ENCODE results near the gene EIF3D.

EIF3D gene, protein sequence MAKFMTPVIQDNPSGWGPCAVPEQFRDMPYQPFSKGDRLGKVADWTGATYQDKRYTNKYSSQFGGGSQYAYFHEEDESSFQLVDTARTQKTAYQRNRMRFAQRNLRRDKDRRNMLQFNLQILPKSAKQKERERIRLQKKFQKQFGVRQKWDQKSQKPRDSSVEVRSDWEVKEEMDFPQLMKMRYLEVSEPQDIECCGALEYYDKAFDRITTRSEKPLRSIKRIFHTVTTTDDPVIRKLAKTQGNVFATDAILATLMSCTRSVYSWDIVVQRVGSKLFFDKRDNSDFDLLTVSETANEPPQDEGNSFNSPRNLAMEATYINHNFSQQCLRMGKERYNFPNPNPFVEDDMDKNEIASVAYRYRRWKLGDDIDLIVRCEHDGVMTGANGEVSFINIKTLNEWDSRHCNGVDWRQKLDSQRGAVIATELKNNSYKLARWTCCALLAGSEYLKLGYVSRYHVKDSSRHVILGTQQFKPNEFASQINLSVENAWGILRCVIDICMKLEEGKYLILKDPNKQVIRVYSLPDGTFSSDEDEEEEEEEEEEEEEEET

GRCh38 chr22:36528795-36529751 is at the start of gene EIF3D:
TSS of gene EIF3D (minus strand) at chr22:36529166. CDS start at chr22:36526121, 3,045 bp downstream.
- peak; percentile 99 for DNase-seq

DNA sequence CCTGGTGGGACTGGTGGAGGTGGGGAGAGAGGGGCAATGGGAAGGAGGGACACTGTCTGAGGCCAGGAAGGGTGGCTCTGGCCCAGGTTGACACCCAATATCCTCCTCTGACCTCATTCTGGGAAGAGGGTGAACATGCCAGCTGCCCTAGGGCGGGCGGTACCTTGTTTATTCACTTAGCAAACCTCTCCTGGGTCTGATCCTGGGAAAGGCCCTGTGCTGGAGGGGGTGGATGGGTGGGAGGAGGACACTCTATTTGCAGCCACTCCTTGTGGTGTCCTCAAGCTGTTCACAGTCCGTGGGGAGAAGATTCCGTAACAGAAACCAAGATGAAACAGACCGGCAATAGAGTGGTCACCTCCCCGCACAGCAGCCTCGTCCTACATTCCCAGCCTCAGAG is 49.7 kb upstream of the EIF3D start:
- DNase-seq, result no peak

DNA sequence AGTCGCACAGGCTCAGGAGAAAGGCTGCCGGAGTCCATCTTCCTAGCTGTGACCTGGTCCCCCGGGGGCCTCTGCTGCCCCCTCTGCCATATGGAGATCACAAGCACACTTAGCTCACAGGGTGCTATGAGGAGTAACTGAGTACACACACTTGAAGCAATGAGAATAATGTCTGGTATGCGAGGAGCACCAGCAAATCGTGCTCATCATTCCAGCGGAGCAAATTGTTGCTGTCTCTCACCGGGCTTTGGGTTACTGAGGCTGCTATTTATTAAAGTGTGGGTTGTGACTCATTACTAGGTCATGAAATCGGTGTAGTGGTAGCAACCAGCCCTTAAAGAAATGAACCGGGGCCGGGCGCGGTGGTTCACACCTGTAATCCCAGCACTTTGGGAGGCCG is 48.1 kb upstream of the EIF3D start:
- DNase-seq, result no peak

DNA sequence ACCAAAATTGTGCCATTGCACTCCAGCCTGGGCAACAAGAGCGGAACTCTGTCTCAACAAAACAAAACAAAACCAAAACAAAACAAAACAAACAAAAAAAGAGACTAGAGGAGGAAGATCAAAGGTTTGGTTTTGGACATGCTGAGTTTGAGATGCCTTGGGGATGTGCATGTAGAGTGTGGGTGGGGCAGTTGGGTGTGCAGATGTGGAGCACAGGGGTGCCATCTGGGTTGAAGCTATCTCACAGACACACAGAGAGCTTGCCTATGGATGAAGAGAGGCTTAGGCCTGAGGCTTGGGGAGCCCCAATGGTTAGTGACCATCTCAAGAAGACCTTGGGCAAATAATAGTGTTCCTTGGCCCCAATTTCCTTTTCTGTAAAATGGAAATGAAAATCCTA is 45.8 kb upstream of the EIF3D start:
- no peak for DNase-seq

DNA sequence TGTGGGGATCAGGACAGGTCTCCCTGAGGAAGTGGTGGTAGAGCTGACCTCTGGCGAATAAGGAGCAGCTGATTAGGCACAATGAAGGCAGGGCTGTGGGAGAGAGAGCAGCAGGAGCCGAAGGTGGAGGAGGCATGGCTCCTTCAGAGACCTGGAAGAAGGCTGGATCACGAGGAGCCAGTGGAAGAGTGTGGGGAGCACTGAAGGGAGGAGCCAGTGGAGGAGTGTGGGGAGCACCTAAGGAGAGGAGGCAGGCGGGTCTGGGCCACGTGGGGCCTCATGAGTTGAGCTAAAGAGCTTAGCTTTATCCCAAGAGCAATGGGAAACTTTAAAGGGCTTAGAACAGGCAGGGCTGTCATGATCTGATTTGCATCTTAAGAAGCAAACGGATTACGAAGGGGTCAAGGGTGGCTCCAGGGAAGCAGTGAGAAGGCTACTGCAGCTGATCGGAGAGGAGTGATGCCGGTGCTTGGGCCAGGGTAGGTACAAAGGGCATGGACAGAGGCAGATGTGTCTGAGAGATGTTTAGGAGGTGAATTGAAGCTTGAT is 44.9 kb upstream of the EIF3D start:
- no peak for DNase-seq

DNA sequence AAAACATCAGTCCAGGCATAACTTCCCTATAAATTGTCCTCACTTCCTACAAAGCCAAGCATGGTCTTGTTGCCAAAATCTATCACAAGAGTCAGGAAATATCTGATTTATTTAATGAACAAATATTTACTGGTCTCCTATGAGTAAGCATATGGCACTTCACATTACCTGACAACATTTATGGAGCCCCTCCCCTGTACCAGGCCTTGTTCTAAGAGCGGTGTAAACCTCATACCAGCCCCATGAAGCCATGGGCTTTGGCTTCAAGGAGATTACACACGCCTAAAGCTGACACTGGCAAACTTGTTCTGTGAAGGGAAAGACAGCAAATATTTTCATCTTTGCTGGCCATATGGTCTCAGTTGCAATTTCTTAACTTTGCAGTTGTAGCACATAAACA is 43.0 kb upstream of the EIF3D start:
- no peak for DNase-seq

GRCh38 chr22:36569999-36570398 is 41.0 kb upstream of the EIF3D start:
- no peak for DNase-seq

DNA sequence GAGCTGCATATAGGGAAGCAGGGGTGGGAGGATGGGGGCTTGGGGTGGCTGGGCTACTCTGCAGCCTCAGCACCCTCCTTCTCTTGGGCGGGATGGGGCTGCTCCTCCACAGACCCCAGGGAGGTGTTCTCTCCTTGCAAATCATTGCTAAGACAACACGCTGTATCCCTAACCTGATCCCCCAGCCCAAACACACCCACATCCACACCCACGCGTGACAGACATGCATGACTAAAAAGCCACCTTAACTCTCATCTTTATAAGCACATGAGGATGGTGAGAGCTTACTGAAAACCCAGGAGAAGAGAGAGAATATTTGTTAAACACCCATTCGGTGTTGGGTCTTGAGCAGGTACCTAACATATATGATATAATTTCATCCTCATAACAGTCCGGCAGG is 39.9 kb upstream of the EIF3D start:
- DNase-seq, result no peak

- DNase-seq, result no peak
These were observed 37.8 kb upstream of the EIF3D start for GRCh38 chr22:36566720-36567119.

- DNase-seq, result no peak
These were observed 36.7 kb upstream of the EIF3D start for GRCh38 chr22:36565686-36566085.

- DNase-seq, result no peak
These were observed 36.2 kb upstream of the EIF3D start for GRCh38 chr22:36565159-36565507.

- DNase-seq, result no peak
These were observed 35.6 kb upstream of the EIF3D start for GRCh38 chr22:36564422-36565158.

- DNase-seq, result no peak
These were observed 34.9 kb upstream of the EIF3D start for GRCh38 chr22:36563898-36564297.

DNA sequence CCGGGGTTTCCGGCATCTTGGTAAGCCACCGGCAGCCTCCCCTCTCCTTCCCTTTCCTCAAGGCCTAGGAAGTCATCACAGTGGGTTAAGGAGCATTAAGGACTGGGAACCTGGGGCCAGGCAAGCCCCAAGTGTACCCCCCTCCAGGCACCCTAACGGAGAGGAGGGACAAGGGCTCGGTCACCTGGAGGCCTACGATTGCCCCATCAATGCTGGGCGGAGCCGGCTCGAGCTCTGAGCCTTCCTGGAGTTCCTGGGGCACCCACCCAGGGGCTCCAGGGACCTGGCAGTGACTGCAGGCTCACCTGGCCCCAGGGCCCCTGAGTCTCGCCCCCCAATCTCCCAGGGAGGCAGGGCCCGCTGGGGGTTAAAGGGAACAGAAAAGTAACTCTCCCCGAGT is 34.5 kb upstream of the EIF3D start:
- DNase-seq, result no peak

DNA sequence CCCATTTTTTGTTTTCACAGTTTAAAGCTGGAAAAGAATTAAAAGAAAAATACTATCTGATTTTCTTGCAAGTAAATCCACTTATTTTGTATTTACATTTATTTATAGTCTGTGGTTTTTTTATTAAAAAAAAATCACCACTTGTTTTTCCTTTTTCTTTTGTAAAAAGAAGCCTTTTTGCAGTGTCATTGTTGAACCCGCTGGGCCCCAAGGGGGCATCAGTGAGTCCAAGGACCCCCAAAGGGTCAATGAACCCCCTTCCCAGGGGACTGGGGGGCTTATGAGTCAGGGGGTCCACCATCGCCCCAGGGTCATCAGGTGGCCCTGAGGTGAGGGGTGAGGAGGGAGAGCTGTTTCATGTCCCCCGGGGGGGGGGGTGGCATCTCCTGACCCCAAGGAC is 34.0 kb upstream of the EIF3D start:
- no peak for DNase-seq

DNA sequence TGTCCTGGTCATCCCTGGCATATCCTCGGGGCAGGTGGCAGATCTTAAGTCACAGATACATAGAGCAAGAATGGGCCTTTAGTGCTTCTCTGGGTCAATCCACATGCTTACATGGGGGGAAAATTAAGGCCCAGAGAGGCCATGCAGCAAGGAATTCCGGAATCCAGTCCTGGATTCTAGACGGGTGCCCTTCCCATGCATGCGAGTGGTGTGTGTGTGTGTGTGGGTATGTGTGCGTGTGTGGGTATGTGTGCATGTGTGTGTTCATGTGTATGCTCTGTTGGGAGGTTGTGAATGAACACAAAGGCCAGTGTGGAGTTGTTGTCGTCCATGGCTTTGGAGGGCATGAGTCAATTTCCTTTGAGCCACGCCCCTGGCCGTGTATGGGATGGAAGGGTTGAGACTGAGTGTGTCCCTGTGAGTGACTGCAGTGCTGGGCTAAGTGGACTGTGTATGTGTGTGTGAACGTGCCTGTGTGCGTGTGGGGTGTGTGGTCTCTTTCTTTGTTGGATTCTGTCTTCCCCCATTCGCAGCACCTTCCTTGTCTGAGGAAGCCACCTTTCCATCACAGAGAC is 33.4 kb upstream of the EIF3D start:
- no peak for DNase-seq

DNA sequence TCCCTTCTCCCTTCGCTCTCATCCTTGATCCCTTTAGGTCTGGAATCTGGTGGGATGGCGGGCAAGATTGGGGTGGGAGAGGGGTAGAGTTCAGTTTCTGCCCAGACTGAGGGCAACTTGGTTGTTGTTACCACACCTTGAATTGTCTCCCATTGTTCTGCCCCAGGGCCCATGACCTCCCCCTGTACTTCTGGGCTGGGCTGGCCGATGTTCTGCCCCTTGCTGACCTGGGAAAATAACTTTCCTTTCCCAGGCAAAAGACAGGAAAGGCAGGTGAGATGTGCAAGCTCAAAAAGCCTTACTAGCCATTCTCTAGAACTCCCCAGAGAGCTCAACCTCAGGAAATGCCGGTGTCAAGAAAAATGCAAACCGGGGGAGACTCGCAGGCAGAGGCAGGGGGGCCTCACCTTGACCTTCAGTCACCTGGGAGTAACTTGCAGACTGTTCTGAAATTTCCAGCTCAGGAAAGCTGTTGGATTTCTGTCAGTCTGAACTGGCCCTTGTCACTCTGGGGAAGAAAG is 32.4 kb upstream of the EIF3D start:
- no peak for DNase-seq

- DNase-seq, result no peak
These were observed 31.0 kb upstream of the EIF3D start for GRCh38 chr22:36560001-36560400.

GRCh38 chr22:36554098-36554497 is 25.1 kb upstream of the EIF3D start:
- no peak for DNase-seq

GRCh38 chr22:36552289-36552688 is 23.3 kb upstream of the EIF3D start:
- DNase-seq, result no peak

GRCh38 chr22:36550701-36551495 is 21.9 kb upstream of the EIF3D start:
- no peak for DNase-seq
